Measurements from ENCODE around the gene PRSS58. TPM values are rescaled to one million over a fixed set of nuclear protein-coding genes. Genes with fewer than 3 reads are reported as not detected.

Gene PRSS58
- total and polyA plus RNA-seq, 2 donors from 2014 or later: not detected

DNA sequence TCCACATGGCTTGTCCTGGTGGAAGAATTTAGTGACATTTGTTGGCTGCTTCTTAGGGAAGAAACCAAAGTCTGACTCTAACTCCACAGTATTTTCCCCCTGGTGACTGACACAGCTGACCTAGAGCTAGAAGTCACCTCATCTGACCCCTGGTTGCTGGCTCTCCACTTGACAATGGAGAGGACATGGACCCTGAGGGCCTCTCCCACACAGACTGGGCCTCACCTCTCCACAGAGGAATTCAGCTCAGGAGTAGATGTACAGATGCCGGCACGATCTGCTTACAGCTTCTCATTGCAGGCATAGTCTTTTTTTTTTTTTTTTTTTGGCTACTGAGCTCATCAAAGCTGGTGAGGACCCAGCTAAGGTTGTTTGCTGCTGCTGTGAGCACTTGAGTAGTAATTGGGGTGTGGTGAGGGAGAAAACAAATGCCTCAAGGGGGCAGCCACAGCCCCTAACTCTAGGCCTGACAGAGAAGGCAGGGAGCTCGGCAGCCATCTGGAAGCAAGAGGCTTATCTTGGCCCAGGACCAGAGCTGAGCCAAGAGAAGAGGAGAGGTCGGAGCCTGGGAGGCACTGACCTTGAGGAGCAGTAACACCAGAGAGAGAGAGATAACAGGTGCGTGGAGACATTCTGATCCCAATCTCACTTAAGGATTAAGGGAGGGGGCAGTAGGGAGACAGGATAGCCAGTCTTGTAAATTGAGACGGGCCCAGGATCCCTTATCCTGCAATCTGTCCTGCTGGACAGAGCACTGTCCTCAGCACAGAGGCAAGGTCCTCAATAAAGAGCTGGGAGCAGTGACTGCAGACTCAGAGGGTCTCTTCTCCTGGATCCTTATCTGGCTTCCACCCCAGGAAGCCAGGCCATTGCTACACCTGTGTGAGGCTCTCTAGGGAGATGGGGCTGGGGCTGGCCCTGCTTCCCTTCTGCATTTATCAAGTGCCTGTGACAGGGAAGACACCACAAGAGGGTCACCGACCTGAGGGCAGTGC is 9.4 kb downstream of the PRSS58 start:
- no peak overlapping the region for H3K4me3 ChIP-seq (ENCODE audit: low read length in 3 of 3)
- intact Hi-C loops (cut with DNase I): no loop called here
- no peak overlapping the region for H3K27ac ChIP-seq (ENCODE audit: low read depth in 2 of 2, low read length in 2 of 2)
- DNase-seq: no peak
- FAIRE-seq: no peak
- no peaks in the 10 kb centered on the region for H3K36me3 ChIP-seq (ENCODE audit: control insufficient read depth in 2 of 3, insufficient read depth in 3 of 3, low read length in 3 of 3)
- H3K27me3 ChIP-seq (ENCODE audit: control insufficient read depth, insufficient read depth, low read length): no peaks in the 10 kb centered on the region
- no peaks in the 10 kb centered on the region for H3K9me3 ChIP-seq (ENCODE audit: control insufficient read depth in 2 of 3, insufficient read depth in 1 of 3, low read length in 3 of 3)
- H3K4me1 ChIP-seq (ENCODE audit: control insufficient read depth in 2 of 3, insufficient read depth in 2 of 3, low read depth in 1 of 3, low read length in 3 of 3): no peaks in the 10 kb centered on the region
- no peak overlapping the region for H3K9ac ChIP-seq (ENCODE audit: low read length in 3 of 3)
- TF ChIP-seq, protein P1, sequence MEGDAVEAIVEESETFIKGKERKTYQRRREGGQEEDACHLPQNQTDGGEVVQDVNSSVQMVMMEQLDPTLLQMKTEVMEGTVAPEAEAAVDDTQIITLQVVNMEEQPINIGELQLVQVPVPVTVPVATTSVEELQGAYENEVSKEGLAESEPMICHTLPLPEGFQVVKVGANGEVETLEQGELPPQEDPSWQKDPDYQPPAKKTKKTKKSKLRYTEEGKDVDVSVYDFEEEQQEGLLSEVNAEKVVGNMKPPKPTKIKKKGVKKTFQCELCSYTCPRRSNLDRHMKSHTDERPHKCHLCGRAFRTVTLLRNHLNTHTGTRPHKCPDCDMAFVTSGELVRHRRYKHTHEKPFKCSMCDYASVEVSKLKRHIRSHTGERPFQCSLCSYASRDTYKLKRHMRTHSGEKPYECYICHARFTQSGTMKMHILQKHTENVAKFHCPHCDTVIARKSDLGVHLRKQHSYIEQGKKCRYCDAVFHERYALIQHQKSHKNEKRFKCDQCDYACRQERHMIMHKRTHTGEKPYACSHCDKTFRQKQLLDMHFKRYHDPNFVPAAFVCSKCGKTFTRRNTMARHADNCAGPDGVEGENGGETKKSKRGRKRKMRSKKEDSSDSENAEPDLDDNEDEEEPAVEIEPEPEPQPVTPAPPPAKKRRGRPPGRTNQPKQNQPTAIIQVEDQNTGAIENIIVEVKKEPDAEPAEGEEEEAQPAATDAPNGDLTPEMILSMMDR (IDR thresholded peaks at IDR 0.05; ENCODE audit: borderline replicate concordance, extremely low read depth, insufficient read depth): no peak

DNA sequence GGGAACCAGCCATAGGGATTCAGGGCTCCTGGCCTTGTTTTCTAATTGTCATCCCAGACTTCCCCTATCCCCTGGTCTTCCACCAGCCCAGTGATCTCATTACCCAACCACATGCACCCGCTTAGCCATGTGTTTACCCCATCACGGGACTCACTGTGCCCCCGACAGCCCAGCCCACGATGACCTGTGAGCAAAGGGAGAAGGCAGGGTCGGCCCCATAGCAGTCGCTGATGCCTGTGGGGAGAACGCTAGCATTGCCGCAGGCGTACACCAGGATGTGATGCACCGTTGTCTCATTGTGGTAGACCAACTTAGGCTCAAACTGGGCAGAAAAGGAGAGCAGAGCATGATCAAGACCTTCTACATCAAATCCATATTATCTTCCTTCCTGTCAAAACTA is 14.0 kb downstream of the PRSS58 start:
- Histone ChIP-seq H3K27me3 (ENCODE audit: control insufficient read depth, insufficient read depth, low read length) (no peaks in the 10 kb centered on the region), H3K27ac (ENCODE audit: low read depth in 2 of 2, low read length in 2 of 2) (no peak overlapping the region), H3K9me3 (ENCODE audit: control insufficient read depth in 2 of 3, insufficient read depth in 1 of 3, low read length in 3 of 3) (no peaks in the 10 kb centered on the region), H3K36me3 (ENCODE audit: control insufficient read depth in 2 of 3, insufficient read depth in 3 of 3, low read length in 3 of 3) (no peaks in the 10 kb centered on the region), H3K4me3 (ENCODE audit: low read length in 3 of 3) (no peak overlapping the region), H3K4me1 (ENCODE audit: control insufficient read depth in 2 of 3, insufficient read depth in 2 of 3, low read depth in 1 of 3, low read length in 3 of 3) (no peaks in the 10 kb centered on the region), H3K9ac (ENCODE audit: low read length in 3 of 3) (no peak overlapping the region)
- intact Hi-C loops (cut with DNase I): no loop called here
- DNase-seq (no peak), FAIRE-seq (no peak)
- TF ChIP-seq, protein P1 (IDR thresholded peaks at IDR 0.05; ENCODE audit: borderline replicate concordance, extremely low read depth, insufficient read depth): no peak

DNA sequence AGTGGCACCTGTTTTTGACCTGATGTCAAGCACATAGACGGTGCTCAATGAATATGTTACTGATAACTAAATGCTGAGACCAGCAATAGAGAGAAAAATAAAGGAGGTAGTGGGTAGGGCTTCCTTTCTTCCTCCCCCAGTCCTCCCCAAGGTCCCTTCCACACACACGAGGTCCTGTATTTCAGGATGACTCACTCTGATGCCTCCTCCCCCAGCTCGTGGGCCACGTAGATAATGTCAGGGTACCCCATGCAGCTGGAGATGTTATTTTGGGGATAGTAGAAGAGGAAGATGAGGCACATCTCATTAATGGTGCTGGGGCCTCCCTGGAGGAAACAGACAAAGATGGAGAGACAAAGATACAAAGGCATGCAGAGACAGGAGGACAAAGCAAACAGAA is 17.3 kb downstream of the PRSS58 start:
- Histone ChIP-seq H3K4me3 (ENCODE audit: low read length in 3 of 3) (no peak overlapping the region), H3K9ac (ENCODE audit: low read length in 3 of 3) (no peak overlapping the region), H3K27me3 (ENCODE audit: control insufficient read depth, insufficient read depth, low read length) (no peaks in the 10 kb centered on the region), H3K4me1 (ENCODE audit: control insufficient read depth in 2 of 3, insufficient read depth in 2 of 3, low read depth in 1 of 3, low read length in 3 of 3) (no peaks in the 10 kb centered on the region), H3K36me3 (ENCODE audit: control insufficient read depth in 2 of 3, insufficient read depth in 3 of 3, low read length in 3 of 3) (no peaks in the 10 kb centered on the region), H3K27ac (ENCODE audit: low read depth in 2 of 2, low read length in 2 of 2) (no peak overlapping the region), H3K9me3 (ENCODE audit: control insufficient read depth in 2 of 3, insufficient read depth in 1 of 3, low read length in 3 of 3) (no peaks in the 10 kb centered on the region)
- FAIRE-seq (no peak), DNase-seq (no peak)
- intact Hi-C loops (cut with DNase I): no loop called here
- TF ChIP-seq, protein P1 (IDR thresholded peaks at IDR 0.05; ENCODE audit: borderline replicate concordance, extremely low read depth, insufficient read depth): no peak

All from kidney (tissue), 14 donors.